ENCODE results near the gene PORCN.
A peak's percentile ranks its signal among the peaks of the same experiment; 100 is the strongest.
"Not testable (repeated sequence)": the region's sequence is repeated elsewhere in the genome, so short reads cannot be mapped to it uniquely, and the experiment has no call there.

Gene PORCN

GRCh38 chrX:48525853-48526252 lies 17.1 kb downstream of the PORCN start:
- H3K56ac ChIP-seq (ENCODE audit: low read length); H3K27ac ChIP-seq (ENCODE audit: low read depth, low read length); H4K5ac ChIP-seq (ENCODE audit: low read length); H3K18ac ChIP-seq (ENCODE audit: low read length); H3K27me3 ChIP-seq (ENCODE audit: insufficient read depth, low read length, poor library complexity); H3K79me1 ChIP-seq (ENCODE audit: low read length); H3K79me2 ChIP-seq (ENCODE audit: control insufficient read depth, insufficient read depth, low read length); H3K36me3 ChIP-seq (ENCODE audit: control insufficient read depth, insufficient read depth, low read length); H3K4ac ChIP-seq (ENCODE audit: low read depth, low read length); H3K23ac ChIP-seq (ENCODE audit: low read length); H3K4me1 ChIP-seq (ENCODE audit: control insufficient read depth, low read depth, low read length); H4K8ac ChIP-seq (ENCODE audit: low read depth, low read length); H2BK5ac ChIP-seq (ENCODE audit: low read length); H3K4me2 ChIP-seq (ENCODE audit: low read length); H3K9ac ChIP-seq (ENCODE audit: low read length); H3K4me3 ChIP-seq (ENCODE audit: low read length); H2BK120ac ChIP-seq (ENCODE audit: low read depth, low read length); H2AK5ac ChIP-seq (ENCODE audit: low read length); H2BK15ac ChIP-seq (replicated peaks; ENCODE audit: low read depth); DNase-seq: not testable (repeated sequence)
- WGBS (ENCODE audit: extremely low coverage, insufficient coverage, low lambda C conversion rate) = no CpG with 5 or more reads among the region's 8 CpGs

GRCh38 chrX:48530736-48531135 lies 21.9 kb downstream of the PORCN start:
- no peaks in the 10 kb centered on the region for H3K79me2 ChIP-seq (ENCODE audit: control insufficient read depth, insufficient read depth, low read length)
- no peaks in the 10 kb centered on the region for H3K36me3 ChIP-seq (ENCODE audit: control insufficient read depth, insufficient read depth, low read length)
- no CpG with 5 or more reads among the region's 3 CpGs for WGBS (ENCODE audit: extremely low coverage, insufficient coverage, low lambda C conversion rate)
- no peaks in the 10 kb centered on the region for H3K4me1 ChIP-seq (ENCODE audit: control insufficient read depth, low read depth, low read length)
- no peak overlapping the region for H2BK120ac ChIP-seq (ENCODE audit: low read depth, low read length)
- no peak overlapping the region for H3K4ac ChIP-seq (ENCODE audit: low read depth, low read length)
- no peak overlapping the region for H4K5ac ChIP-seq (ENCODE audit: low read length)
- no peak overlapping the region for H3K23ac ChIP-seq (ENCODE audit: low read length)
- no peak overlapping the region for H3K56ac ChIP-seq (ENCODE audit: low read length)
- H2BK5ac ChIP-seq (ENCODE audit: low read length) = no peak overlapping the region
- H3K9ac ChIP-seq (ENCODE audit: low read length) = no peak overlapping the region
- no peak overlapping the region for H3K4me2 ChIP-seq (ENCODE audit: low read length)
- H3K27me3 ChIP-seq (ENCODE audit: insufficient read depth, low read length, poor library complexity) = no peaks in the 10 kb centered on the region
- DNase-seq = no peak
- no peaks in the 10 kb centered on the region for H3K79me1 ChIP-seq (ENCODE audit: low read length)
- H2BK15ac ChIP-seq (replicated peaks; ENCODE audit: low read depth) = no peak overlapping the region
- H2AK5ac ChIP-seq (ENCODE audit: low read length) = no peak overlapping the region
- no peak overlapping the region for H3K18ac ChIP-seq (ENCODE audit: low read length)
- H3K4me3 ChIP-seq (ENCODE audit: low read length) = no peak overlapping the region
- no peak overlapping the region for H3K27ac ChIP-seq (ENCODE audit: low read depth, low read length)
- H4K8ac ChIP-seq (ENCODE audit: low read depth, low read length) = no peak overlapping the region

GRCh38 chrX:48531358-48531959 lies 22.7 kb downstream of the PORCN start:
- no peak overlapping the region for H3K4me3 ChIP-seq (ENCODE audit: low read length)
- H3K79me2 ChIP-seq (ENCODE audit: control insufficient read depth, insufficient read depth, low read length) = no peaks in the 10 kb centered on the region
- no peak overlapping the region for H2BK5ac ChIP-seq (ENCODE audit: low read length)
- no peak overlapping the region for H4K8ac ChIP-seq (ENCODE audit: low read depth, low read length)
- no peak overlapping the region for H3K4ac ChIP-seq (ENCODE audit: low read depth, low read length)
- H3K4me2 ChIP-seq (ENCODE audit: low read length) = no peak overlapping the region
- H3K27ac ChIP-seq (ENCODE audit: low read depth, low read length) = no peak overlapping the region
- H3K4me1 ChIP-seq (ENCODE audit: control insufficient read depth, low read depth, low read length) = no peaks in the 10 kb centered on the region
- no peak overlapping the region for H3K9ac ChIP-seq (ENCODE audit: low read length)
- H2BK120ac ChIP-seq (ENCODE audit: low read depth, low read length) = no peak overlapping the region
- no peak overlapping the region for H2BK15ac ChIP-seq (replicated peaks; ENCODE audit: low read depth)
- H4K5ac ChIP-seq (ENCODE audit: low read length) = no peak overlapping the region
- H3K23ac ChIP-seq (ENCODE audit: low read length) = no peak overlapping the region
- no peak overlapping the region for H3K18ac ChIP-seq (ENCODE audit: low read length)
- DNase-seq = peak; percentile 21
- no peaks in the 10 kb centered on the region for H3K36me3 ChIP-seq (ENCODE audit: control insufficient read depth, insufficient read depth, low read length)
- no peak overlapping the region for H2AK5ac ChIP-seq (ENCODE audit: low read length)
- no CpG with 5 or more reads among the region's 5 CpGs for WGBS (ENCODE audit: extremely low coverage, insufficient coverage, low lambda C conversion rate)
- H3K27me3 ChIP-seq (ENCODE audit: insufficient read depth, low read length, poor library complexity) = no peaks in the 10 kb centered on the region
- no peak overlapping the region for H3K56ac ChIP-seq (ENCODE audit: low read length)
- H3K79me1 ChIP-seq (ENCODE audit: low read length) = no peaks in the 10 kb centered on the region

GRCh38 chrX:48532161-48532560 lies 23.4 kb downstream of the PORCN start:
- Histone ChIP-seq H3K4me3 (ENCODE audit: low read length) (no peak overlapping the region), H3K18ac (ENCODE audit: low read length) (no peak overlapping the region), H3K23ac (ENCODE audit: low read length) (no peak overlapping the region), H3K79me2 (ENCODE audit: control insufficient read depth, insufficient read depth, low read length) (no peaks in the 10 kb centered on the region), H3K27me3 (ENCODE audit: insufficient read depth, low read length, poor library complexity) (no peaks in the 10 kb centered on the region), H2BK5ac (ENCODE audit: low read length) (no peak overlapping the region), H3K56ac (ENCODE audit: low read length) (no peak overlapping the region), H3K27ac (ENCODE audit: low read depth, low read length) (no peak overlapping the region), H3K4me2 (ENCODE audit: low read length) (no peak overlapping the region), H2BK15ac (replicated peaks; ENCODE audit: low read depth) (no peak overlapping the region), H3K79me1 (ENCODE audit: low read length) (no peaks in the 10 kb centered on the region), H2BK120ac (ENCODE audit: low read depth, low read length) (no peak overlapping the region), H4K5ac (ENCODE audit: low read length) (no peak overlapping the region), H3K9ac (ENCODE audit: low read length) (no peak overlapping the region), H3K36me3 (ENCODE audit: control insufficient read depth, insufficient read depth, low read length) (no peaks in the 10 kb centered on the region), H4K8ac (ENCODE audit: low read depth, low read length) (no peak overlapping the region), H3K4ac (ENCODE audit: low read depth, low read length) (no peak overlapping the region), H3K4me1 (ENCODE audit: control insufficient read depth, low read depth, low read length) (no peaks in the 10 kb centered on the region), H2AK5ac (ENCODE audit: low read length) (no peak overlapping the region)
- no CpG with 5 or more reads among the region's 1 CpG for WGBS (ENCODE audit: extremely low coverage, insufficient coverage, low lambda C conversion rate)
- DNase-seq = no peak

GRCh38 chrX:48533165-48533564 lies 24.4 kb downstream of the PORCN start:
- Histone ChIP-seq H3K27ac (ENCODE audit: low read depth, low read length) (no peak overlapping the region), H3K9ac (ENCODE audit: low read length) (no peak overlapping the region), H2BK15ac (replicated peaks; ENCODE audit: low read depth) (no peak overlapping the region), H3K79me2 (ENCODE audit: control insufficient read depth, insufficient read depth, low read length) (no peaks in the 10 kb centered on the region), H3K79me1 (ENCODE audit: low read length) (no peaks in the 10 kb centered on the region), H4K8ac (ENCODE audit: low read depth, low read length) (no peak overlapping the region), H3K4me3 (ENCODE audit: low read length) (no peak overlapping the region), H4K5ac (ENCODE audit: low read length) (no peak overlapping the region), H3K23ac (ENCODE audit: low read length) (no peak overlapping the region), H3K4me1 (ENCODE audit: control insufficient read depth, low read depth, low read length) (no peaks in the 10 kb centered on the region), H3K4me2 (ENCODE audit: low read length) (no peak overlapping the region), H3K27me3 (ENCODE audit: insufficient read depth, low read length, poor library complexity) (no peaks in the 10 kb centered on the region), H2AK5ac (ENCODE audit: low read length) (no peak overlapping the region), H3K18ac (ENCODE audit: low read length) (no peak overlapping the region), H2BK5ac (ENCODE audit: low read length) (no peak overlapping the region), H2BK120ac (ENCODE audit: low read depth, low read length) (no peak overlapping the region), H3K36me3 (ENCODE audit: control insufficient read depth, insufficient read depth, low read length) (no peaks in the 10 kb centered on the region), H3K56ac (ENCODE audit: low read length) (no peak overlapping the region), H3K4ac (ENCODE audit: low read depth, low read length) (no peak overlapping the region)
- no CpG with 5 or more reads among the region's 3 CpGs for whole genome bisulfite sequencing (ENCODE audit: extremely low coverage, insufficient coverage, low lambda C conversion rate)
- DNase-seq = no peak

- H3K4me2 ChIP-seq (ENCODE audit: low read length) = no peak overlapping the region
Measured at GRCh38 chrX:48538641-48539344, 30.0 kb downstream of the PORCN start.

More at GRCh38 chrX:48538641-48539344, 30.0 kb downstream of the PORCN start:
- no peaks in the 10 kb centered on the region for H3K36me3 ChIP-seq (ENCODE audit: control insufficient read depth, insufficient read depth, low read length)
- H3K27me3 ChIP-seq (ENCODE audit: insufficient read depth, low read length, poor library complexity) = no peaks in the 10 kb centered on the region
- H4K8ac ChIP-seq (ENCODE audit: low read depth, low read length) = no peak overlapping the region
- WGBS (ENCODE audit: extremely low coverage, insufficient coverage, low lambda C conversion rate) = no CpG with 5 or more reads among the region's 23 CpGs
- no peak overlapping the region for H3K18ac ChIP-seq (ENCODE audit: low read length)
- no peak overlapping the region for H3K23ac ChIP-seq (ENCODE audit: low read length)
- no peak overlapping the region for H3K4me3 ChIP-seq (ENCODE audit: low read length)
- H3K79me2 ChIP-seq (ENCODE audit: control insufficient read depth, insufficient read depth, low read length) = no peaks in the 10 kb centered on the region
- H3K27ac ChIP-seq (ENCODE audit: low read depth, low read length) = no peak overlapping the region
- no peak overlapping the region for H2BK5ac ChIP-seq (ENCODE audit: low read length)
- H3K56ac ChIP-seq (ENCODE audit: low read length) = no peak overlapping the region
- no peak overlapping the region for H2BK120ac ChIP-seq (ENCODE audit: low read depth, low read length)
- no peak for DNase-seq
- H3K4ac ChIP-seq (ENCODE audit: low read depth, low read length) = no peak overlapping the region
- no peak overlapping the region for H2BK15ac ChIP-seq (replicated peaks; ENCODE audit: low read depth)
- no peak overlapping the region for H2AK5ac ChIP-seq (ENCODE audit: low read length)
- H3K9ac ChIP-seq (ENCODE audit: low read length) = no peak overlapping the region
- H4K5ac ChIP-seq (ENCODE audit: low read length) = no peak overlapping the region
- no peaks in the 10 kb centered on the region for H3K4me1 ChIP-seq (ENCODE audit: control insufficient read depth, low read depth, low read length)
- no peaks in the 10 kb centered on the region for H3K79me1 ChIP-seq (ENCODE audit: low read length)

All from mesendoderm (in vitro differentiated cells).